Adipose tissue (tissue), 3 donors: Measurements from ENCODE around the gene LDLRAP1. TPM values are rescaled to one million over a fixed set of nuclear protein-coding genes. Genes with fewer than 3 reads are reported as not detected.
"Not testable (repeated sequence)": the region's sequence is repeated elsewhere in the genome, so short reads cannot be mapped to it uniquely, and the experiment has no call there.

Experiments
- H3K27ac ChIP-seq: one replicate; pipeline ENCODE4 v1.5.1; 2013; ENCODE audit warnings: low read depth, low read length
- WGBS, 3 donors: extraction: QIAGEN DNeasy Blood & Tissue Kit; methylation state at CpG; one replicate each; pipeline ENCODE4 v1.1.7; 2013; 5-methylcytosine and 5-hydroxymethylcytosine counted together
- polyA plus RNA-seq, 3 donors: library from polyadenylated mRNA; stranded (reverse); fragments of 200-250 nt; gene quantifications; one replicate each; pipeline ENCODE4 v1.2.3, GENCODE V29; 2013
- donor health status: healthy with polysubstance abuse.
- donor health status: Bipolar disorder and iron deficiency.
- donor health status: healthy.

LDLRAP1 gene
- polyA plus RNA-seq, result 10 to 100 TPM; 11.3 to 22.8 (median 12.7) TPM

DNA sequence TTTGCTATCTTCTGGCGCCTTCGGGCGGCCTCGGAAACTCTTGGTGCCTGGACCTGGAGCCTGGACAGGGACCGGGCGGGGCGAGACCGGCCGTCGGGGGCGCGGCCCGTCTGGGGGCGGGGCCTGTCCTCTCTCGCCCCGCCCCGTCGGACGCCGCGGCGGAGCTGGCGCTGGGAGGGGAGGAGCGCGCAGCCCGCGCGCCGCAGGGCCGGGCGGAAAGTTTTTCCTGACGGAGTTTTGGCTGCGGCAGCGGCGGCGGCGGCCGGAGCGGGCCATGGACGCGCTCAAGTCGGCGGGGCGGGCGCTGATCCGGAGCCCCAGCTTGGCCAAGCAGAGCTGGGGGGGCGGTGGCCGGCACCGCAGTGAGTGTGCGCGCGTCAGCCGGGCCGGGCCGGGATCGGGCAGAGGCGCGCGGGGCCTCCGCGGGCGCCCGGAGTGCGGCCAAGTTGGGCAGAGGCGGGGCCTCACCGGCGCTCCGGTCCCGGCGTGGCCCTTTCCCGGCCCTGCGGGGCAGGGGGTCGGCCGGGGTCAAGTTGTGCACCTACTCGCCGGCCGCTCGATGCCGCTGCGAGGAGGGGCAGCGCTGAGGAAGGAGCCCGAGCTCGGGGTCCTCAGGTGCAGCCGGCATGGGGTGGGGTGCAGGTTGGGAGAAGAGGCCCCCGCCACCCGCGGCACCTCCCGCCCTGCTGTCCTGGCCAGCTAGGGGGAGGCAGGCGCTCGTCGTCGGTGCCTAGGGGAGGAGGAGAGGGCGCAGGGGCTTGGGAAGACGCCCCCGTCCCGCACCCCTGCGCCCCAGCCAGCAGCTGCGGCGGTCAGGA lies at the start of gene LDLRAP1:
TSS of gene LDLRAP1 (plus strand) at position 182 of the 818 bp plus-strand sequence. CDS start at position 275, 93 bp downstream.
- WGBS, 3 donors, result 0% methylated on average over 55 to 99 of the region's 99 CpGs
- no peak within 1 kb of the TSS for H3K27ac ChIP-seq

DNA sequence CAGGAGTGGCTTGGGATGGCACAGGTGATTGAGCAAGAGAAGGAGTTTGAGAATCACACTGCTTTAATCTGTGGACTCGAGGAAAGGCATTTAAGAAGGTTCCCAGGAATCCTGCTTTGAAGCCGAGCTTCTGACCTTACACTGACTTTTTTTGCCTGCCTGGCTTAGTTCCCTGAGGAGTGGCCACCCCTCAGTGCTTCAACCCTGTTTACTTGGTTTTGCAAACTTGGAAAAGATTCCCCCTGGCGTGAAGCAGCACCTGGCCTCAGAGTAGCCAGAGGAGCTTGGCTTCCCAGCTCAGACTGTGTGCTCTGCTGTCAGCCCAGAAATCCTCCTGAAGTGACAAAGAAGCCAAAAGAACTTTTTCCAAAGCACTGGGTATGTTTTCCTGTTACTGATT lies 48.5 kb upstream of the LDLRAP1 start:
- WGBS, 3 donors, result 62 to 80% (median 79%) methylated on average over 3 of the region's 3 CpGs
- no peak overlapping the region for H3K27ac ChIP-seq

- 65 to 75% (median 69%) methylated on average over 1 of the region's 1 CpG for WGBS, 3 donors
- H3K27ac ChIP-seq, result no peak overlapping the region
Measured at GRCh38 chr1:25500694-25501093, 42.7 kb upstream of the LDLRAP1 start.

GRCh38 chr1:25501235-25502058 lies 42.0 kb upstream of the LDLRAP1 start:
- no peak overlapping the region for H3K27ac ChIP-seq
- 64 to 84% (median 79%) methylated on average over 7 of the region's 7 CpGs for WGBS, 3 donors

- WGBS, 3 donors, result 65 to 71% (median 67%) methylated on average over 4 of the region's 4 CpGs
- no peak overlapping the region for H3K27ac ChIP-seq
Measured at GRCh38 chr1:25502957-25503356, 40.4 kb upstream of the LDLRAP1 start.

DNA sequence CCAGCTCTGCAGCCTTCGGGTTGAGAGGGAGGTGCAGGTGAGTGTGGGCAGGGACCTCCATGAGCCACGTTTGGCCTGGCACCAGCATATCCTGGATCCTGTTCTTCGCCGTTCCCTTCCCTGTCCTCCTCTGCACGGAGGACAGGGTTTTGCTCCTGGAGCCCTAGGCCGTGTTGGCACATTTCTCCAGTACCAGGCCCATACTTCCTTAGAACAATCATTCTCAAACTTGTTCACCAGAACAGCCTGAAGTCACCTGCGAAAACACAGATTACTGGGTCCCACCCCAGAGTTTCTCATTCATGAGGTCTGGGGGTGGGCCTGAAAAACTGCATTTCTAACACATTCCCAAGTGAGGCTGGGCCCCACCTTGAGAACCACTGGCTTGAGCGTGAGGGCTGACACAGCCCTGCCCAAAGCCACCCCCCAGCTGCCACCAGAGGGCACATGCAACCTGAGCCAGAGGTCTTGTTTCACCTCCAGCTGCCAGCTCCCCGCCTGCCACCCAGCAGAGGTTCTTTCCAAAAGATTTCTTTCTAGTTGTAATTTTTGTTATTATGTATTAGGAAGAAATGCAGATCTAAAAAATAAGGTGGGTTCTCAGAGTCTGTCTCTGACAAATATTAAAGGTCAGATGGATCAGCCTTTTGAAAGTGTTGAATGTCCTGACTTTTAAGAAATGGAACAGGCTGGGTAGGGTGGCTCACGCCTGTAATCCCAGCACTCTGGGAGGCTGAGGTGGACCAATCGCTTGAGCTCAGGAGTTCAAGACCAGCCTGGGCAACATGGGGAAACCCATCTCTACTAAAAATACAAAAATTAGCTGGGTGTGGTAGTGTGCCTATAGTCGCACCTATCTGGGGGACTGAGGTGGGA lies 39.6 kb upstream of the LDLRAP1 start:
- 72 to 91% (median 90%) methylated on average over 12 of the region's 12 CpGs for WGBS, 3 donors
- H3K27ac ChIP-seq, result no peak overlapping the region

DNA sequence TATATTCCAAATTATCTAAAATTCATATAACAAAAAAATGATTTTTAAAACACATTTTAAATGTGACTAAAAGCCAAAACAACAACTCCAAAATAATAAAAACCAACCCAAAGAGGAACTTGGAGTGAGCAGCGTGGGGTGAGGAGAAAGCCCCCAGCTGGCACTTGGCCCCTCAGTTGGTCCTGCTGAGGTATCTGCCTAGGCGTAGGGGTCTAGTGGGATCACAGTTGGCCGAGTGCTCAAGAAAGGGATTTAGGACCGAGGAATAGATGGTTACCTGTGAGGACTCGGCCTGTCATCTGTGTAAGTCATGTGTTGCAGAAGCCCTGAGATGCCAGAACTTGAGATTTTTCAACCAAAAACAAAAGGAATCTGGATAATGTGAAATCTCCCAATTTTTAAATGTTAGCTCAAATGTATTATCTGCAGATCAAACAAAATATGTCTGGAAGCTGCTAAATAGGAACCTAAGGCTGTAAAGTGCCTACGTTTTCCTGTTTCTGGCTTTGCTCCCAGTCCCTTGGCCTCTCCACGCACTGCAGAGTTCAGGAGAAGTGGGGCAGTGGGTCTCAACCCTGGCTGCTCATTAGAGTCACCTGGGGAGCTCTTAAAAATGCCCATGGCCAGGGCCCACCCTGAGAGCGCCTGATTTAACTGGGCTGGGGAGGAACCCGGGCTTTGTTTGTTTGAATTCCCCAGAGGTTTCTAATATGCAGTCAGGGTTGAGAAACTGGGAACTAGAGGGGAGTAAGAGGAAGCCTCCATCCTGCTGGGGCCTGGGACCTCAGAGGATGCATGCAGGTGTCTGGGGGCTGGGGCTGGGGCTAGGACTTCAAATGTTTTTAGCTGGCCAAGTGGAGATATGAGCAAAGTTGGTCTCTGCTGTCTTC lies 38.5 kb upstream of the LDLRAP1 start:
- WGBS, 3 donors, result 60 to 62% (median 62%) methylated on average over 9 of the region's 9 CpGs
- H3K27ac ChIP-seq, result no peak overlapping the region

DNA sequence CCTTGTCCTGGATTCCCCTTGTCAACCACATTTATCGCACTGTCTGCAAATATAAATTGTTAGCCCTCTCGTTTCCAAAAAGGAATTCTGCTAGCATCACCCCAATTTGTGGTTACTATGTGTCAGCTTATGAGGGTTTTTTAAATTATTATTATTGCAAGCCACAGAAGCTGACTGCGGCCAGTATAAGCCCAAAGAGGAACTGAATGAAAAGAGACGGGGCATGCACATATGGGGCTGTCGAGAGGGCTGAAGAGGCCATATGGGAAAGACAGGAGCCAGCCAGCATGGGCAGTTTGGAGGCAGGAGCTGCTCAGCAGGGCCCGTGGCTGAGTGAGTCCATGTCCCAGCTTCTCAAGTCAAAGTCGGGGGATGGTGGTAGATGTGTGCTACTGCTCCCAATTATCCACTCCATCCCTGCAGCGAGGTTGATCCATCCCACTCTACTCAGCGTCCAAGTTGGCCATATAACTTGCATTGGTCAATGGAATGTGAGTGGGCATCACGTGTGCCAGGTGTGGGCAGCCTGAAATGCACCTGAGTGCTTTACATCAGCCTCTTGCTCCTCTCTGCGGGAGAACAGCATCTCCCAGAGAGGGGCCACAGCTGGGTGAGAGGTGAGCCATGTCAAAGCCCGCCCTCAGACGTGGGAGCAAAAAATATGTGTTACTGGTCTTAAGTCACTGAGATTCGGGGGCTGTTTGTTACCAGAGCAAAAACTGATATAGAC lies 37.6 kb upstream of the LDLRAP1 start:
- 67 to 81% (median 73%) methylated on average over 14 of the region's 14 CpGs for WGBS, 3 donors
- no peak overlapping the region for H3K27ac ChIP-seq

DNA sequence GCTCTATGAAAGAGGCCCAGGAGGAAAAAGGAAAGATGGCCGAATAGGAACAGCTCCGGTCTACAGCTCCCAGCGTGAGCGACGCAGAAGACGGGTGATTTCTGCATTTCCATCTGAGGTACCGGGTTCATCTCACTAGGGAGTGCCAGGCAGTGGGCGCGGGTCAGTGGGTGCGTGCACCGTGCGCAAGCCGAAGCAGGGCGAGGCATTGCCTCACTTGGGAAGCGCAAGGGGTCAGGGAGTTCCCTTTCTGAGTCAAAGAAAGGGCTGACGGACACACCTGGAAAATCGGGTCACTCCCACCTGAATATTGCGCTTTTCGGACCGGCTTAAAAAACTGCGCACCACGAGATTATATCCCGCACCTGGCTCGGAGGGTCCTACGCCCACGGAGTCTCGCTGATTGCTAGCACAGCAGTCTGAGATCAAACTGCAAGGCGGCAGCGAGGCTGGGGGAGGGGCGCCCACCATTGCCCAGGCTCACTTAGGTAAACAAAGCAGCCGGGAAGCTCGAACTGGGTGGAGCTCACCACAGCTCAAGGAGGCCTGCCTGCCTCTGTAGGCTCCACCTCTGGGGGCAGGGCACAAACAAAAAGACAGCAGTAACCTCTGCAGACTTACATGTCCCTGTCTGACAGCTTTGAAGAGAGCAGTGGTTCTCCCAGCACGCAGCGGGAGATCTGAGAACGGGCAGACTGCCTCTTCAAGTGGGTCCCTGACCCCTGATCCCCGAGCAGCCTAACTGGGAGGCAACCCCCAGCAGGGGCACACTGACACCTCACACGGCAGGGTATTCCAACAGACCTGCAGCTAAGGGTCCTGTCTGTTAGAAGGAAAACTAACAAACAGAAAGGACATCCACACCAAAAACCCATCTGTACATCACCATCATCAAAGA lies 36.6 kb upstream of the LDLRAP1 start:
- WGBS, 3 donors, result 36 to 68% (median 63%) methylated on average over 16 to 33 of the region's 37 CpGs
- not testable (repeated sequence) for H3K27ac ChIP-seq

DNA sequence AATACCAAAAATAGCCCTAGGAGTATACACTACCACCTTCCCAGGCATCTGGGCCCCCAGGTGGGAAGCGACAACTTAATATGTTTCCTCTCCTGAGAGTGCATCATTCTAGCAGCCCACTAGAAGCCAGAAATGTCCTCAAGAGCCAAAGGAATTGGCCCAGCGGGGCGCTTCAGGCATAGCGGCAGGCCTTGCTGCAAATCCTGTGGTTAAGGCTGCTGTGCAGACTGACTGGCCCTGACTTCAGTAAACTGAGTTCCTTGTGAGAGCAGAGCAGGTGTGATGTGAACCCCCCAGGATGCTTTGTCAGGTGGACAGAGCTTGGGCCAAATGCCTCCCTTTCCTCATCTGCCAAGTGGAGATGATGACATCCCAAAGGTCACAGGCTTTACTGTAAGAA lies 29.7 kb upstream of the LDLRAP1 start:
- H3K27ac ChIP-seq, result no peak overlapping the region
- WGBS, 3 donors, result 73 to 85% (median 83%) methylated on average over 4 of the region's 4 CpGs

DNA sequence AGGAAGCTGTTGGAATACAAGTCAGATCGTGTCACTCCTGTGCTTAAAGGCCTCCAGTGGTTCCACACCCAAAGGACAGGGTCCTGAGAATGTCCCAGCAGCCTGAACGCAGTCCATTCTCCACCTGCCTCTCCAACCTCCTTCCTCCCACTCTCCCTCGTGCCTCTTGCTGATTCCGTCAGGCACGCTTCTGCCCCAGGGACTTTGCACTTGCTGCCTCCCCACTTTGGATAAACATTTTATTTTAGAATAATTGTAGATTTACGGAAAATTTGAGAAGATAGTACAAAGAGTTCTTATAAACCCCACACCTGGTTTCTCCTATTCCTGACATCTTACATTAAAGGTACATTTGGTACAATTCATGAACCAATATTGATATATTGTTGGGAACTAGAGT lies 28.4 kb upstream of the LDLRAP1 start:
- H3K27ac ChIP-seq, result no peak overlapping the region
- WGBS, 3 donors, result 76 to 82% (median 81%) methylated on average over 6 of the region's 6 CpGs

DNA sequence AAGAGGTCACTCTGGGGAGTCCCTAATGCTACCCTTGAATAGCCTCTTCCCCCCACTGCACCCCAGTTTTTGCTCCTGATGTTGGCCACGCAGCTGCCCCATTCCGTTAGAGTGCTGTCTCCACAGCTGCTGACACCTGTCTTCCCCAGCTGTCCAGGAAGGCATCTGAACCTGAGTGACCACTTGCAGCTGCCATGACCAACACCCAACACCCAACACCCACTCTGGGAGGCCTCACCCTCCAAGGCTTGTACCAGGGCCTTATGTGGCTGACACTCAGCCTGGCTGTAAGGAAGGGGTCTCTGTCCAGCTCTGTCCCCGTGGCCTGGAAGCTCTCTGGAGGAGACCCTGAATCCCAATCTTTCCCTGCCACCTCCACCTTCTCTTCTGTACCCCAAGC lies 26.7 kb upstream of the LDLRAP1 start:
- H3K27ac ChIP-seq, result no peak overlapping the region
- WGBS, 3 donors, result 63 to 84% (median 79%) methylated on average over 3 of the region's 3 CpGs

- H3K27ac ChIP-seq, result no peak overlapping the region
- 77 to 81% (median 80%) methylated on average over 33 of the region's 33 CpGs for WGBS, 3 donors
Measured at GRCh38 chr1:25517476-25518394, 25.7 kb upstream of the LDLRAP1 start.

DNA sequence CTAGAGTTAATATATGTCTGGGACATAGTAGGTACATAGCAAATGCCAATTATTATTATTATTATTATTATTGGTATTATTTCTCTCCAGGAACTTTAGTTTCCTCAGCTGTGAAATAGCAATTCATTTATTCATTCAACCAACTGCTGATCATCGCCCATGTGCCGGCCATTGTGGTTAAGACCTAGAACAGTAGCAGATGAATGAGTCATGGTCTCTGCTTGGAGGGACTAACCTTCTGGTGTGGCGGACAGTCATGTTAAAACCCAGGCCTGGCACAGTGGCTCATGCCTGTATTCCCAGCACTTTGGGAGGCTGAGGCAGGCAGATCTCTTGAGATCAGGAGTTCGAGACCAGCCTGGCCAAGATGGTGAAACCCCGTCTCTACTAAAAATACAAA lies 23.8 kb upstream of the LDLRAP1 start:
- WGBS, 3 donors, result 77 to 95% (median 94%) methylated on average over 5 of the region's 5 CpGs

DNA sequence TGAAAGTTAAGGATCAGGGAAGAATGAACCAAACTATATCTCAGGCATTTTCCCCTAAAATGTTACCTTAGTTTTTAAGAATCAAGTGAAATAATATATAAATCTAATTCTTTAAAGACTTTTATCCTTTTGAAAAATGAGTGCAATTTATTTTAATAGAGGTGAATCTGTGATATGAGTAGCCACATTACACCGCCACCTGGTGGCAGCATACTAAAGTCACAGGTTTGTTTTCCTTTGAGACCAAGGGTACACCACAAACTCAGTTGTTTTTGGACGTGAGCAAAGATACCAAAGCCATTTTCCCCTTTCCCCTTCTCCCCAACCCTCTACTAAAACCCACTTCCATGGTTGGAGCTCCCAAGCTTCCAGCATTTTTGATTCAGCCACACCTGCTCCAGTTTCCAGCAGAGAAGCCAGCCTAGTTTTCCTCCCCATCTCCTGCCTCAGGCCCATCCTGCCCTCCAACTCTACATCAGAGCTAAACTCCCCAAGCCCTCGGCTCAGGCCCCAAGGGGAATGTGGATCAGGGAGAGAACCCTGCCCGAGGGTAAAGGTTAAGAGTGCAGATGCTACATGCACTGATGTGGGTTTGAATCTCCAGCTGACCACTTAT lies 22.9 kb upstream of the LDLRAP1 start:
- WGBS, 3 donors, result 16 to 21% (median 17%) methylated on average over 4 of the region's 4 CpGs
- no peak overlapping the region for H3K27ac ChIP-seq

More for the DNA sequence above, 23.8 kb upstream of the LDLRAP1 start:
- no peak overlapping the region for H3K27ac ChIP-seq
